Caco-2 (cell line): ENCODE results near the gene PGM2L1. TPM values are rescaled to one million over a fixed set of nuclear protein-coding genes. Genes with fewer than 3 reads are reported as not detected.

ENCODE experiments used
- BruUV-seq: library from RNA; stranded (reverse); fragments of 400-500 nt; replicated peaks from 2 replicates; lab custom pipeline; 2021; lab: Mats Ljungman, UMichigan
- CTCF ChIA-PET: fragments of 300-600 bp; sonication (Branson Sonifier 250); formaldehyde crosslinking; loops from one replicate; lab custom pipeline; 2022; ENCODE audit warnings: antibody characterized with exemption; lab: Charles Lee
- POLR2A ChIA-PET: fragments of 300-600 bp; sonication (Branson Sonifier 250); formaldehyde crosslinking; loops from one replicate; lab custom pipeline; 2022; ENCODE audit warnings: antibody characterized with exemption; lab: Charles Lee
- DNase-seq, 2 experiments: peaks; one replicate each; pipeline versions ENCODE4 v3.0.0 to v3.0.0-alpha.2; 2020 to 2022
- H3K27me3 ChIP-seq: replicated peaks from 2 replicates; pipeline ENCODE4 v1.6.0; 2011; ENCODE audit warnings: low read length; ENCODE audit not compliant: control insufficient read depth, insufficient read depth
- H3K36me3 ChIP-seq: 2 replicates; pipeline ENCODE4 v1.5.1; 2011; ENCODE audit warnings: low read length; ENCODE audit not compliant: control insufficient read depth, insufficient read depth
- H3K4me1 ChIP-seq: fragments of 250-450 bp; sonication (Bioruptor Pico); 2 replicates; pipeline ENCODE4 v1.5.1; 2020; ENCODE audit warnings: mild to moderate bottlenecking
- H3K4me3 ChIP-seq: 2 replicates; pipeline ENCODE4 v1.5.1; 2011; ENCODE audit warnings: low read depth, mild to moderate bottlenecking, control low read depth, low read length
- H3K9me3 ChIP-seq: fragments of 250-450 bp; sonication (Bioruptor Pico); 2 replicates; pipeline ENCODE4 v1.5.1; 2020; ENCODE audit warnings: mild to moderate bottlenecking, moderate library complexity
- H3K27ac Mint-ChIP-seq: one replicate; pipeline ENCODE4 v1.8.0; 2022; ENCODE audit warnings: mixed read lengths; ENCODE audit not compliant: unreplicated experiment
- H3K27me3 Mint-ChIP-seq: one replicate; pipeline ENCODE4 v1.8.0; 2022; ENCODE audit warnings: mixed read lengths; ENCODE audit not compliant: insufficient read depth, unreplicated experiment
- H3K36me3 Mint-ChIP-seq: one replicate; pipeline ENCODE4 v1.8.0; 2022; ENCODE audit warnings: mild to moderate bottlenecking, mixed read lengths; ENCODE audit not compliant: insufficient read depth, unreplicated experiment
- H3K4me1 Mint-ChIP-seq: one replicate; pipeline ENCODE4 v1.8.0; 2022; ENCODE audit warnings: low read depth, mixed read lengths; ENCODE audit not compliant: unreplicated experiment
- H3K4me3 Mint-ChIP-seq: one replicate; pipeline ENCODE4 v1.8.0; 2022; ENCODE audit warnings: mild to moderate bottlenecking, moderate library complexity, mixed read lengths; ENCODE audit not compliant: unreplicated experiment
- H3K9me3 Mint-ChIP-seq: one replicate; pipeline ENCODE4 v1.8.0; 2022; ENCODE audit warnings: mixed read lengths; ENCODE audit not compliant: unreplicated experiment
- intact Hi-C: fragments of 100-400 bp; cut with micrococcal nuclease; formaldehyde crosslinking; loops from one replicate; pipeline ENCODE4 v1.10.0; 2022; ENCODE audit not compliant: unreplicated experiment
- microRNA-seq: library from miRNA; unstranded; fragments of <30 nt; microRNA quantifications from one replicate; pipeline ENCODE4 v1.2.0, GENCODE V29; 2022
- total RNA-seq: library from RNA; stranded (reverse); gene quantifications from 2 replicates; pipeline ENCODE4 v1.2.3, GENCODE V29; 2022
- TF ChIP-seq, protein P1 (sequence below), 2 experiments: fragments of 200-600 bp in 1 of 2; IDR thresholded peaks; 1 replicate in 1 of 2; 2 replicates in 1 of 2; pipeline versions ENCODE4 v1.5.1 to v1.8.0; 2011 to 2022; ENCODE audit warnings: antibody characterized with exemption in 1 of 2, control low read depth in 1 of 2, inconsistent platforms in 1 of 2, low read depth in 1 of 2, low read length in 1 of 2, mild to moderate bottlenecking in 1 of 2, moderate library complexity in 1 of 2; ENCODE audit not compliant: insufficient read depth in 1 of 2, severe bottlenecking in 1 of 2, unreplicated experiment in 1 of 2

Gene PGM2L1
- total RNA-seq, 1 experiment from 2014 or later = 8.0 TPM

DNA sequence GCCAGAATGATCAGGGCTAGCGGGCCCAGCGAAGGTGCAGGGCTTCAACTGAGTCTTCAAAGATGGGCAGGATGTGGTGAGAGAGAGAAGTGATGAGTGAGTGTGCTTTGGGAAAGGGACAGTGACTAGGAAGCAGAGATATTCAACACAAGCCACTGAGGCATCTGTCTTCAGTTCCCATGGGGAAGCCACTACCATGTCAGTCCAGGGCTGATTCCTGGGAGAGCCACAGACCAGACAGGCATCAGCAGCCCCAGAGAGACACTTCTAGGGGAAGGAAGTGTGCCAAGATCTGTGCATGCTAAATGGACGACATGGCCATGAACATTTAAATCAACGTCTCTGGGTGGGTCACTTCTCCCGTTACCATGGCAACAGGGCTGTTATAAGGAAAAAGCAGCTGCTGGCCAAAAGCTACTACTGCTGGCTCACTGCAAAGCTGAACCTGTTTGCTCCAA is 115.3 kb downstream of the PGM2L1 start:
- no peaks in the 10 kb centered on the region for H3K4me1 Mint-ChIP-seq
- H3K9me3 Mint-ChIP-seq = no peaks in the 10 kb centered on the region
- Histone ChIP-seq H3K9me3 (no peaks in the 10 kb centered on the region), H3K4me1 (peaks cover 5% of the 10 kb centered on the region; the same call in 1 of the 2 replicates), H3K36me3 (no peaks in the 10 kb centered on the region), H3K4me3 (no peak overlapping the region), H3K27me3 (no peaks in the 10 kb centered on the region)
- ChIA-PET POLR2A (no interaction called here), CTCF (no interaction called here)
- no peaks in the 10 kb centered on the region for H3K36me3 Mint-ChIP-seq
- no peak overlapping the region for H3K4me3 Mint-ChIP-seq
- intact Hi-C loops = no loop called here
- BruUV-seq = no TSS peak
- DNase-seq = no peak
- no peak overlapping the region for H3K27ac Mint-ChIP-seq
- H3K27me3 Mint-ChIP-seq = no peaks in the 10 kb centered on the region
- TF ChIP-seq, protein P1, sequence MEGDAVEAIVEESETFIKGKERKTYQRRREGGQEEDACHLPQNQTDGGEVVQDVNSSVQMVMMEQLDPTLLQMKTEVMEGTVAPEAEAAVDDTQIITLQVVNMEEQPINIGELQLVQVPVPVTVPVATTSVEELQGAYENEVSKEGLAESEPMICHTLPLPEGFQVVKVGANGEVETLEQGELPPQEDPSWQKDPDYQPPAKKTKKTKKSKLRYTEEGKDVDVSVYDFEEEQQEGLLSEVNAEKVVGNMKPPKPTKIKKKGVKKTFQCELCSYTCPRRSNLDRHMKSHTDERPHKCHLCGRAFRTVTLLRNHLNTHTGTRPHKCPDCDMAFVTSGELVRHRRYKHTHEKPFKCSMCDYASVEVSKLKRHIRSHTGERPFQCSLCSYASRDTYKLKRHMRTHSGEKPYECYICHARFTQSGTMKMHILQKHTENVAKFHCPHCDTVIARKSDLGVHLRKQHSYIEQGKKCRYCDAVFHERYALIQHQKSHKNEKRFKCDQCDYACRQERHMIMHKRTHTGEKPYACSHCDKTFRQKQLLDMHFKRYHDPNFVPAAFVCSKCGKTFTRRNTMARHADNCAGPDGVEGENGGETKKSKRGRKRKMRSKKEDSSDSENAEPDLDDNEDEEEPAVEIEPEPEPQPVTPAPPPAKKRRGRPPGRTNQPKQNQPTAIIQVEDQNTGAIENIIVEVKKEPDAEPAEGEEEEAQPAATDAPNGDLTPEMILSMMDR (IDR thresholded peaks at IDR 0.05; ENCODE audit: insufficient read depth in 1 of 2, low read depth in 1 of 2, low read length in 1 of 2, severe bottlenecking in 1 of 2, unreplicated experiment in 1 of 2) = no peak

DNA sequence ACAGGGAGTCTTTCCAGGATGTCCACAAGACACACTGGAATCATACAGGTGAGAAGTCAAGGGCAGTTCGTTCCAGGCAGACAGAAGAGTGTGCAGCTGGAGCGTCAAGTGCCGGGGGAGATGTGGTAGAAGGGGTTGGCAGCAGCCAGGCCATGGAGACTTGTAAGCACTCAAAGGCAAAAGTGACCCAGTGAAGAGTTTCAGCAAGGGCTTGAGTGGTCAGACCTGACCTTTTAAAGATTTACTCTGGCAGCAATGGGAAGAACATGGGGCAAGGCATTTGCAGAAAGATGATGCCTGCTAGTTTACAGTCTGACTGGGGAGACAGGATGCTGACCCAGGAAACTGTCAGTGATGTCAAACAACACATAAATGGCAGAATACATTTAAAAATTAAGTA is 115.8 kb downstream of the PGM2L1 start:
- Histone ChIP-seq H3K36me3 (no peaks in the 10 kb centered on the region), H3K4me1 (peaks cover 5% of the 10 kb centered on the region; the same call in 1 of the 2 replicates), H3K27me3 (no peaks in the 10 kb centered on the region), H3K9me3 (no peaks in the 10 kb centered on the region), H3K4me3 (no peak overlapping the region)
- TF ChIP-seq, protein P1 (IDR thresholded peaks at IDR 0.05; ENCODE audit: insufficient read depth in 1 of 2, low read depth in 1 of 2, low read length in 1 of 2, severe bottlenecking in 1 of 2, unreplicated experiment in 1 of 2) = no peak
- intact Hi-C loops = no loop called here
- Mint-ChIP-seq H3K4me3 (no peak overlapping the region), H3K4me1 (no peaks in the 10 kb centered on the region), H3K27ac (no peak overlapping the region), H3K36me3 (no peaks in the 10 kb centered on the region), H3K27me3 (no peaks in the 10 kb centered on the region), H3K9me3 (no peaks in the 10 kb centered on the region)
- BruUV-seq = no TSS peak
- ChIA-PET CTCF (no interaction called here), POLR2A (no interaction called here)
- DNase-seq = no peak

DNA sequence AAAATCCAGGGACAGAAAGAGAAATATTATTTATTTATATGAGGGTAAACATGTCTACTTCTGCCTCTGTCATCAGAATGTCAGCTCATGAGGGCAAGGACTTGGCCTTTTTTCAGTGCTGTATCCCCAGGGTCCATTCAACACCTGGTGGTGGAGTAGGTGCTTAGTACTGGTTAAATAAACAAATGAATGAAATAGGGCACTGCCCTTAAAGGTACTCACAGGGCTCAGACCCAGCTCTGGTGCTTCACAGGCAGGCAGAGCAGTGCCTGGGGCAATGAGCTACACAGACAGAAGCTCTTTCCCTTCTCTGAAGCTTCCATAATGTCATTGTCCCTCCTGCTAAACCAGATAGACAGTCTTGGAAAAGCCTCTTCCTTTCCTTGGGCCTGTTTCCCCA is 117.7 kb downstream of the PGM2L1 start:
- Mint-ChIP-seq H3K9me3 (no peaks in the 10 kb centered on the region), H3K4me1 (no peaks in the 10 kb centered on the region), H3K36me3 (no peaks in the 10 kb centered on the region), H3K27ac (no peak overlapping the region), H3K4me3 (no peak overlapping the region), H3K27me3 (no peaks in the 10 kb centered on the region)
- no peak overlapping the region for H3K4me3 ChIP-seq
- BruUV-seq = no TSS peak
- H3K27me3 ChIP-seq = no peaks in the 10 kb centered on the region
- TF ChIP-seq, protein P1 (IDR thresholded peaks at IDR 0.05; ENCODE audit: insufficient read depth in 1 of 2, low read depth in 1 of 2, low read length in 1 of 2, severe bottlenecking in 1 of 2, unreplicated experiment in 1 of 2) = no peak
- no peaks in the 10 kb centered on the region for H3K36me3 ChIP-seq
- intact Hi-C loops = no loop called here
- CTCF ChIA-PET = no interaction called here
- DNase-seq = no peak
- H3K4me1 ChIP-seq = peaks cover 5% of the 10 kb centered on the region; the same call in 1 of the 2 replicates
- H3K9me3 ChIP-seq = no peaks in the 10 kb centered on the region
- POLR2A ChIA-PET = no interaction called here

Small RNAs within 50 kb of the gene (microRNA-seq; reads per million reads assigned to microRNA genes)
- gene MIR548AL = 0.74 reads per million

Other genes starting within 250 kb of the PGM2L1 start
- 47.0 and 47.5 TPM in 2 replicates for gene C2CD3, start 227.4 kb downstream of the PGM2L1 start, total RNA-seq
- 109 and 114 TPM in 2 replicates for gene PPME1, start 227.1 kb downstream of the PGM2L1 start, total RNA-seq
- 0.42 TPM in 1 of 2 replicates, not detected in the other for gene P4HA3, start 86.8 kb downstream of the PGM2L1 start, total RNA-seq
- gene KCNE3, start 69.1 kb upstream of the PGM2L1 start, total RNA-seq = 48.1 and 58.2 TPM in 2 replicates
- gene LIPT2, start 95.3 kb upstream of the PGM2L1 start, total RNA-seq = 10.5 and 14.4 TPM in 2 replicates
- 45.8 and 49.7 TPM in 2 replicates for gene POLD3, start 194.1 kb upstream of the PGM2L1 start, total RNA-seq